CD4-positive, alpha-beta T cell treated with Interleukin-2 at 100 ng/mL for 4 hours (primary cell): ENCODE measurements around the gene NACA2.
"Not testable (repeated sequence)": the region's sequence is repeated elsewhere in the genome, so short reads cannot be mapped to it uniquely, and the experiment has no call there.

Experiments
- DNase-seq: peaks from one replicate; pipeline ENCODE4 v3.0.0-alpha.2; 2020; ENCODE audit warnings: low spot score

NACA2 gene

GRCh38 chr17:61575983-61576382 is 15.0 kb downstream of the NACA2 start:
- no peak for DNase-seq

GRCh38 chr17:61575352-61575975 is 15.6 kb downstream of the NACA2 start:
- DNase-seq, result no peak

GRCh38 chr17:61574542-61575351 is 16.3 kb downstream of the NACA2 start:
- DNase-seq, result no peak

GRCh38 chr17:61572547-61572946 is 18.5 kb downstream of the NACA2 start:
- not testable (repeated sequence) for DNase-seq

- no peak for DNase-seq
Measured at GRCh38 chr17:61571624-61572023, 19.4 kb downstream of the NACA2 start.

- DNase-seq, result no peak
Measured at GRCh38 chr17:61570118-61570517, 20.9 kb downstream of the NACA2 start.

- DNase-seq, result not testable (repeated sequence)
Measured at GRCh38 chr17:61569525-61569924, 21.5 kb downstream of the NACA2 start.

- no peak for DNase-seq
Measured at GRCh38 chr17:61568219-61569072, 22.6 kb downstream of the NACA2 start.

GRCh38 chr17:61567045-61567802 is 23.8 kb downstream of the NACA2 start:
- DNase-seq, result no peak

GRCh38 chr17:61566448-61566847 is 24.6 kb downstream of the NACA2 start:
- not testable (repeated sequence) for DNase-seq

GRCh38 chr17:61565850-61566249 is 25.2 kb downstream of the NACA2 start:
- not testable (repeated sequence) for DNase-seq

- DNase-seq, result no peak
Measured at GRCh38 chr17:61565213-61565612, 25.8 kb downstream of the NACA2 start.

- no peak for DNase-seq
Measured at GRCh38 chr17:61562287-61562686, 28.7 kb downstream of the NACA2 start.

GRCh38 chr17:61561354-61561753 is 29.7 kb downstream of the NACA2 start:
- DNase-seq, result no peak

- no peak for DNase-seq
Measured at GRCh38 chr17:61560071-61560470, 30.9 kb downstream of the NACA2 start.

- DNase-seq, result no peak
Measured at GRCh38 chr17:61556224-61557188, 34.5 kb downstream of the NACA2 start.

- DNase-seq, result no peak
Measured at GRCh38 chr17:61555127-61555566, 35.9 kb downstream of the NACA2 start.

GRCh38 chr17:61554209-61554608 is 36.8 kb downstream of the NACA2 start:
- no peak for DNase-seq

GRCh38 chr17:61552560-61552959 is 38.5 kb downstream of the NACA2 start:
- not testable (repeated sequence) for DNase-seq

GRCh38 chr17:61551255-61551742 is 39.7 kb downstream of the NACA2 start:
- DNase-seq, result no peak
